GM13976 (cell line): ENCODE results near the gene SCN11A.

Experiments
- DNase-seq: peaks from one replicate; pipeline ENCODE4 v3.0.0; 2012; ENCODE audit warnings: low spot score
- CTCF ChIP-seq: IDR thresholded peaks from 2 replicates; pipeline ENCODE4 v1.5.1; 2012; ENCODE audit warnings: borderline replicate concordance, mild to moderate bottlenecking; ENCODE audit not compliant: insufficient read depth; ENCODE audit errors: extremely low read depth, missing control alignments, control extremely low read depth
- in situ Hi-C: fragments of 300-500 bp; cut with MboI; formaldehyde crosslinking; loops from one replicate; pipeline ENCODE4 v1.12.0; 2022; ENCODE audit warnings: low sequenced_read_pairs, mixed read lengths, inconsistent platforms; ENCODE audit not compliant: unreplicated experiment

SCN11A gene

GRCh38 chr3:39098473-39099000 is 46.8 kb upstream of the SCN11A start:
- in situ Hi-C loops = loop anchor here (10.0 kb wide), 2 partner anchors 86 to 176 kb away; no protein-coding TSS in a partner anchor
- no peak for TF ChIP-seq CTCF
- no peak for DNase-seq

- TF ChIP-seq CTCF = no peak
- in situ Hi-C loops = loop anchor here (10.0 kb wide), 2 partner anchors 87 to 177 kb away; no protein-coding TSS in a partner anchor
- no peak for DNase-seq
Measured at GRCh38 chr3:39097716-39098472, 46.1 kb upstream of the SCN11A start.

- no peak for TF ChIP-seq CTCF
- in situ Hi-C loops = loop anchor here (10.0 kb wide), 2 partner anchors 88 to 178 kb away; no protein-coding TSS in a partner anchor
- DNase-seq = no peak
Measured at GRCh38 chr3:39096775-39097174, 45.0 kb upstream of the SCN11A start.

- DNase-seq = no peak
- in situ Hi-C loops = loop anchor here (10.0 kb wide), 2 partner anchors 89 to 179 kb away; no protein-coding TSS in a partner anchor
- TF ChIP-seq CTCF = no peak
Measured at GRCh38 chr3:39095778-39096177, 44.0 kb upstream of the SCN11A start.

GRCh38 chr3:39094851-39095677 is 43.3 kb upstream of the SCN11A start:
- DNase-seq = no peak
- in situ Hi-C loops = loop anchor here (10.0 kb wide), 2 partner anchors 90 to 180 kb away; no protein-coding TSS in a partner anchor
- no peak for TF ChIP-seq CTCF

GRCh38 chr3:39090922-39091321 is 39.2 kb upstream of the SCN11A start:
- in situ Hi-C loops = loop anchor here (10.0 kb wide), 2 partner anchors 94 to 184 kb away; no protein-coding TSS in a partner anchor
- no peak for TF ChIP-seq CTCF
- no peak for DNase-seq
